SW480 (cell line): ENCODE measurements around the gene WDFY4.
A peak's percentile ranks its signal among the peaks of the same experiment; 100 is the strongest.

Experiments used
- DNase-seq: peaks from one replicate; pipeline ENCODE4 v3.0.0-alpha.2; 2016; ENCODE audit warnings: low spot score

Gene WDFY4

DNA sequence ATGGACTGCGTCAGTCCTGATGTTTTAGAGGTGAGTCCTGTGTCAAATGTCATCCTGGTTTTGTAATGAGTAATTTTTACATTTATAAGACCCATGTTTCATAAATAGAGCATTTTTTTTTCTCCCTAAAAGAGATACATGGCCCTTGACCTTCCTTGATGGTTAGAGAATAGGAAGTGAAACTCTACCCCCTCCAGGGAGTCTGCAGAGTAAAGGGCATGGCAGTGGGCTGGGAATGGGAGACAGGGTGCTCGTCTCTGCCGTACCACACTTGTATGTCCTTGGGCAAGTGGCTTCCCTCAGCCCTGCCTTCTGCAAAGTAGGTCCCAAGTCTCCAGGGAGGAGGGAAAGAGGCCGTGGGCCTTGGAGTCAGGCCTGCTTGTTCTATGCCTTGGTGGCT, 63.9 kb downstream of the WDFY4 start:
- DNase-seq = no peak

DNA sequence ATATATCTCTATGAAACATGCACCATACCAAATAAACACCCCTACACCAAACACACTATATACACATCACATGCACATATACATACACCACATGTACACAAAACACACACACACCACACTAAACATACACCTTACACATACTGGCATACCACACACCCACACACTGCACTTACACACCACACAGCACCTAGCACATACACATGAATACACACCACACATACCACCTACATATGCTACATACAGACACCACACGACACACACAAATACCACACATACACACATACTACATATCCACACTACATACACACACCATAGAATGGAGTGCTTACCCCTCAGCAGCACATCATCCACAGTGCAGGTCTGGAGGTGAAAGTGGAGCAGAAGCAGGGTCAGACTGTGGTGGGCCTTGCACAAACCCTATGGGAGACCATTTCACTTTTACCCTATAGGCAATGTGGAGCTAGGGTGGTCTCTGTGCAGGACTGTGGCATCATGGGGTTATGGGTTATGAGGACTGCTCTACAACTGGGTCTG, 64.6 kb downstream of the WDFY4 start:
- DNase-seq = no peak

DNA sequence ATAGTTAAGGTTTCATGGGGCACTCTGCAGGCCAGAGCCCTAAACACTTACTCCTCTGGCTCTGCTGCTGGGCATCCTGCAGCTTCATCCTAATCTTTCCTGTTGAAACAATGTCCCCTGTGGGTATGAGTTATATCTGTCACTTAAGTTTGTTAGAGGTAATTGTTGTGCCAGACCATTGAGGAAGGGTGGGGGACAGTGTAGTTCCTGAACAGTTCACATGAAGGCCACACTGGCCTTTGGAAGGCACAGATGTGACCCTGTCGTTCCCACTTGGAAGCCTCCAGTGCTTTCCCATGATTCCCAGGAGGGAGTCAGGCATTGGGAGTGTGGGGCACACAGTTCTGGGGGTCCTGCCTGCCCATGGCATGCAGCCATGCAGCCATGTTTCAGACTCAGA, 65.3 kb downstream of the WDFY4 start:
- DNase-seq = no peak

DNA sequence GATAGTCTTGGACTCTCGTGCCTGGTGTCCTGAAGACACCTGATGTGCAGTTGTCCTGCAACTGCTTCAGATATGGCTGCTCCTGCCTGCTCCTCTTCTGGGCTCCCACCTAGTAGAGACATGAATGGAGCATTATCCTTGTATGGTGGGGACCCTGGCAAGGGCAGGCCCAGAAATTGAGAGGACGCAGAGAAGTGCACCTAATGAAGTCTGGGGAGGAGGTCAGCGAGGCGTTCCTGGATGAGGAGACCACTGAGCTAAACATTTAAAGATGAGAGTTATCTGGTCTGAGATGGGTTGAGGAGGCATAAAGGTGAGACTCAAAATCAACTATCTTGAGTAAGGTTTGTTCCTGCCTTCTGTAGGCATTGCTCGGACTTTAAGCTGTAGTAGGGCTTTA, 66.3 kb downstream of the WDFY4 start:
- no peak for DNase-seq

DNA sequence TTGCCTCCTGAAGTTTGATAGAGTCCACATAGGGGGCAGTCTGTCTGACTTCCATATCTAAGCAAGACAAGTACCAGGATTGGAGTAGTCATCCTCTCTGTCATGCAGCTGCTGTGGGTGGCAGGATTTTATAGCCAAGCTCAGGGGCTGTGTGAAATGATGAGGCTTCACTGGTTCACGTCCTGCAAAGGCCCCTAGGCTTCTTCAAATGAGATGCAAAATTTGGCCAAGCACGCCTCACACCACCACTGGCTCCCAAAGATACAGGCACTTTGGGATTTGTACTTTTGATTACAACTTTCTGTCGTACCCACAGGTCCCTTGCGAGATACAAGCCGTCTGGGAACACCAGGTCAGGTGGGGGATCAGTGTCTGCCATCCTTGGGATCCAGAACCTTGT, 67.1 kb downstream of the WDFY4 start:
- no peak for DNase-seq

DNA sequence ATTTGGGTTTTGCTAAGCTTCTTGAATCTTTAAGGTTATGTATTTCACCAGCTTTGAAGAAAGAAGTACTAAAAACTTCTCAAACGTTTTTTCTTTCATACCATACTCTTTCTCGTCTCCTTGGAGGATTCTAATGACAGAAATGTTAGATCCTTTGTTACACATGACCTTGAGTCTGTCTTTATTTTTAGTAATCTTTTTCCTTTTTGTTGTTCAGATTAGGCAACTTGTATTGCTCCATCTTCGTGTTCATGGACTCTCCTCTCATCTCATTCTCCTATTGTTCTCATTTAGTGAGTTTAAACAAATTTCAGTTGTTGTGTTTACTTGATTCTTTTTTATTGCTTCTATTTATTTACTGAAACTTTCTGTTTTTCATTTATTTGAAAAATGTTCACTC, 73.7 kb downstream of the WDFY4 start:
- DNase-seq = no peak

DNA sequence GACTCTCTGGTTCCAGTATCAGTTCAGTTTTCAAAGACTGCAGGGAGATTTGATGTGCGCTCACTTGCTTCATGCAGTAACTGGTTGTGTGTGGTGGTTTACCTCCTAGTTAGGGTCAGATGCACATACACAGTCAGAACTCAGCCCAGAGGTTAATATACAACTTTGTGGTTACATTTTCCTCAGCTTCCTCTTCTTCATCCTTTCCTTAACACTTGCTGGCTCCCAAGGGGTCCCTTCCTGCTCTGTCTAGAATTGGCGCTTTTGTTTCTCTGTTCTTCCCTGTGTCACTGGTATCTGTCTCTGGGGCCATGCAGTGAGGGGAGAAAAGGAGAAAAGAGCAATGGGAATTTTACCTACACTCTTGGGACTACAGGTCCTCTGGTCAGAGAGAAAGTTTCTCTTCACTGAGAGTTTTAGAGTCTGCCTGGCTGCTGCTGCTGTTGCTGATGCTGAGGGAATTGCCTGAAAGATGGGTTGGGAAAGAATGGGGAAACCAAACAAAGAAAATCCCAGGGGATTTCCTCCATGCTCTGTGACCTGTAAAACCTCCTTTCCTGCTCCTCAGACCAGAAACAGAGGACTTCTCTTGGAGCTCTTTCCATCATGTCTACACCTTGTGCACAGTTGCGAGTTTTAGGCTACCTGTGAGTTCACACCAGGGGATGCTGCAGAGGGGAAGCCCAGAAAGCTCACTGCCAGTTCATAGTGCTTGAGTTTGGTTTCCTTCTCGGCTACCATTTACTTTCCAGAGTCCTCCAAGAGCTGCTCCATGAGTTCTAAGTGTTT, 74.6 kb downstream of the WDFY4 start:
- no peak for DNase-seq

DNA sequence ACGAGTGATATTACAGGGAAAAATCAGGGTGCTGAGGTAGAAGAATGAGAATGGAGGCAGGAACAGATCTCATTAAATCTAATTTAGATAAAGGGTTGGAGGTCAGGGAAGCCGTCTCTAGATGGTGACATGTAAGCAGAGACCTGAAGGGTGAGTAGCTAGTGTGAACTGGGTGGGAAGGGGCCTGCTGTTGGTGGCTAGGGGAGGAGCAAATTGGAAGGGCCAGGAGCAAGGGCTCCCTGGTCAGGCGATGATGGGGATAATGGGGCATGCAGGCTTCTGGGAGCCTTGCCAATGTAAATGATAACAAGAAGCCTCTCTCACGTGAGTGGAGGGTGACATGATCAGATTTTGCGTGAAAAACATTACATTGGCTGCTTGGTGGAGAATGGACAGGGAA, 76.3 kb downstream of the WDFY4 start:
- no peak for DNase-seq

DNA sequence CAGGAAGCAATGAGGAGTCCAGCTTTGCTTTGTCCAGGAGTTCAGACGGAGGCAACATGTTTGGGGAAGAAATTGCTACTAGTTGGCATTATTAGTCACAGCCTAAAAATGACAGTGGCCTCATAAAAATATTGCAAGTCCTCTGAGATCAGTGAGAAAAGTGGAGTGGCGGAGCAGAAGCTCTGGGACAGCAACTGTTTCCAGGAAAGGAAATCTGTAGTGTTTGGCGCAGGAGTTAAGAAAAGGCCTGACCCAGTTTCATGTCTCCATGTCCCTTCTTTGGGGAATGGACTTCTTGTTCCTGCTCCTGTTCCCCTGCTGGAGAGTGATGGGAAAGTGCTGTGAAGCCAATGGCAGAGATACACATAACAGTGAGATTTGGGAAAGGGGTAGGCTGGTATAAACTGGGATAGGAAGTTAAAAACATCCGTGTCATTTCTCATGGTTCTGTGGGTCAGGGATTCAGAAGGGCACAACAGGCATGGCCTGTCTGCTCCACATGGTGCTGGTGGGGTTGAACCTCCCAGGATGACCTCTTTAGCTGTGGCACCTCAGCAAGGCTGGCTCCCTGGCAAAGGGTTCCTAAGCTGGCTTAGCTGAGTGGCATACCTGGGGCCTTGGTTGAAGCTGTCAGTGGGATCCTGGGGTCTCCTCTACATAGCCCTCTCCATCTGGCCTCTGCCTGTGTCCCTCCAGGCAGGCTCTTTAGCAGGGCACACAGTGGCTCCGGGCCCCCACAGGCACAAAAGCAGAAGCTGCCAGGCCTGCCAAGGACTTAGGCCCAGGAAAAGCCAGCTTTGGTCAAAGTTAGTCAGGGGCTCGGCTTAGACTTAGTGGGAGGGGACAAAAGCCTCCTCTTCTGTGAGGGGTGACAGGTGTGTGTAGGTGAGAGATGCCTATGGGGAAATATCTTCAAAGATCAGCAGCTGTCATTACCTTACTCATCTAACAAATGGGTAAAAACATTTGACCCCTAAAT, 77.7 kb downstream of the WDFY4 start:
- DNase-seq = no peak

DNA sequence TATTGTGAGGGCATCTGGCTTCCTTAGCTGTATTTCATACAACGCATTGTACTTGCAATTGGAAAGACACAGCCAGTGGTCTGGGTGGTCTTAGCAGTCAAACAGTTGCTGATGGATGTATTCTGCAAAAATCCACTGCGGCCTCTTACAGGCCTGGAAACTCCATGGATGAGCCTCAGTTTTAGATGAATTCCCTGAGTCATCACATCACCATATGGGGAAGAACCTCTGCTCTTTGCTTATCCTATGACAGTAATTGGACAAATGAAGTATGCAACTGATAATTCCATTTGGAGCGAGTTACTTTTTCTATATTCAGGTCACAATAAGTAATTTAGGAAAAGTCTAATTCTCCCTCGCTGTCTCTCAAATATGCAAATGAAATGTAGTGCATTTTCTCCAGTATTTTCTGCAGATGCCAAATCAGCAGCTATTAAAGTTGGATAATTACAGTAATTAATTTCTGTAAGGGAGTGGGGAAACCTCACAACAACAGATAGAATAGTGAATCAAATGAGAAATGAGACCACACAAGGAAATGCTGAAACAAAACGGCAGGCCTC, 78.8 kb downstream of the WDFY4 start:
- no peak for DNase-seq

DNA sequence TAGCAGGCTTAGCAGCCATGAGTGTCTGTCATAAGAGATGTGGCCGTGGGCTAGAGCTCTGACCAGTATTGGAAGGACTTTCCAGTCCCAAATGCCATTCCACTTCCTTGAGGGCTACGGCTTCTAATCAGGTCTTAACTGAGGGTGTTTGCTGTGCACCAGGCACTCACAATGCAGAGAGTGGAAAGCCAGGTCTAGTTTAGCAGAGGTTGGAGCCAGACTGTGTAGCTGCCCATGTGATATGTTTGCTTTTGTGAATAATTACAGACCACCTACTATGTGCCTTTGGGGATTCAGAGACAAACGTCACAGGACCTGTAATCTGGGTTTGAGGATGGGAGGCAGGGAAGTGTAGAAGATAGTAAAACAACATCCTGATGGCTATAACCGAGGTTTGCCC, 79.8 kb downstream of the WDFY4 start:
- no peak for DNase-seq

DNA sequence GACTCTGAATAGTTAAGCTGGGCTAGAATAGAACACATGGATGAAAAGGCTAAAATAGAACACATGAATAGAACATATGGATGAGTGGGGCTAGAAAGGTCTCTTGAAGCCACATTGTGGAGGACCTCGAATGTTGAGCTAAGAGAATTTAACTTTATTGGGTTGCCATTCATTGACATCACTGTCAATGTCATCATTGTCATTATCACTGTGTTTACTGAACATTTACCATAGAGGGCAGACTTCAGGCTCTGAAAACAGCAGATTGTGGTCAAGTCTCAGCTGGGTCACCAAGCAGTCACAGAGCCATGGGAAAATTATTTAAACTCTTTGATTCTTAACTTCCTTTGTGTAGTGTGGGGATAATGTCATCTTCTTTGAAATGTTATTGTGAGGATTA, 80.4 kb downstream of the WDFY4 start:
- DNase-seq = peak; percentile 8

DNA sequence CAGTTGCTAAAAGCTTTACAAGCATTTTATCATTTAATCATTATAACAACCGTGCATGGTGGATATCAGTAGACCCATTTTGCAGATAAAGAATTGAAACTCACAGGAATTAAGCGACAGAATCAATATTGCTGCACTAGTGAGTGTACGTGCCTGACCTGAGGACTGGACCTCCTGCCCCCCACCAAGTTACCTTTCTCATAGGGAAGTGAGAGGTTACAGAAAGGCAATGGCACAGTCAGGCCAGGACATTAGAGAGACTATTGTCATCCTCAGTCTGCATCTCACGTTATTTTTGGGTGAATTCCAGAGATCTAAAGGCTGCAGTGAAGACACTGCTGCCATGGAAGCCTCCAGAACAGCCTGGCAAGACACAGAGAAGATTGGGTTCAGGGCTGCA, 80.9 kb downstream of the WDFY4 start:
- no peak for DNase-seq

DNA sequence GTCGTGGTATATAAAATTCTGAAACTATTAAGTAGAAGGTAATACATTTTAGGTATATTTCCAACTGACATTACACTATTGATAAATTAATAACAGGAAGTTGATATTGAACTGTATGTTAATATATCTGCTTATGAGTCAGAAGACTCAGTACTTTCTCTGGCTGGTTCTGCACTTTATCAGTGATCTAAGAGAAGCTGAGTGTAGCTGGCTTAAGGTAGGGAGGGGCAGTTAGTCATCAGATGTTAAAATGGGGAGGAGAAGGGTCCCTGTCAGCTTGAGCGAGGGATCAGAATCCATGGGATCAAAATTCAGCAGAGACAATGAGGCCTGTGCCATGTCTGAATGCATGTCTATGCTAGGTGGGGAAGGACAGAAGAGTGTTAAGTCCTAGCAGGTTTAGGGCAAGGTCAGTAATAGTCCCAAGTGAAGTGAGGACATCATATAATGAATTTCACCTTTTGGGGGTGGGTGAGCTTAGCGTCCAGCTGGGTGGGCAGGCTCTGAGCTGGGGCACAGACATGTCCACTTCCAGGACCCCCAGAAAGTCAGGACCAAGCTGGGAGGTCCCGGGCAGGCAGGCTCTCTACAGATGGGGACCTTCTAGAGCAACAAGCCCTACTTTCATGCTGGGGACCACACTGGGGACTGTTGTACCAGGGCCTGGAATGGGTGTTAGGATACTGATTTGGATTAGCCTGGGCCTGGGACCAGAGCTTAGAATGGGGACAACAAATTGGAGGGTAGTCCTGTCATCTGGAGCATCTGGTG, 82.9 kb downstream of the WDFY4 start:
- no peak for DNase-seq

DNA sequence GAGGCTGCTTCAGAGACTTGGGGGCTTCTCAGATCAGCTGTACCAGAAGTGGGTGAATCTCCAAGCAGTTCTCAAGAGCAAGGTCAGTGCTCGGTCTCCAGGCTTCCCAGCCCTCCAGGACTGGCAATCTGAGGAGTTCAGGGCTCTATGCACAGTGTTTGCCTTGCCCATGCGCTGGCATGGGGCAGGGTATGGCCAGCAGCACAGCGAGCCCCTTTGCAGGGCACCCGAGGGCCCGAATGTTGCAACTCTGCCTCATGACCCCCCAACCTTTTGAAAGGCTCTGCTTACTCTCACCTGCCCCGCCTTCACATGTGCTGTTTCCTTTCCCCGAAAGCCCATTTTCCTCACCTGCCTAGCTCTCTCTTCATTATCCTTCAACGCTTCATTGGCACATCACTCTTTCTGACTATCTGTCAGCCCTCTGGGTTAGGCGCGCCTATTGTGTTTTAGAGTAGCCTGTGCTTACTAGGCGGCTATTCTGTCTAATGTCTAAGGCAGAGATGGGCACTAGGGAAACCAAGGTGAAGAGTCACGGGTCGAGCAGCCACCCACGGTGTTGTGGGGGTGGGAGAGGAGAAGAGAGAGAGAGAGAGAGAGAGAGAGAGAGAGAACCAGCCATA, 83.6 kb downstream of the WDFY4 start:
- DNase-seq = no peak

DNA sequence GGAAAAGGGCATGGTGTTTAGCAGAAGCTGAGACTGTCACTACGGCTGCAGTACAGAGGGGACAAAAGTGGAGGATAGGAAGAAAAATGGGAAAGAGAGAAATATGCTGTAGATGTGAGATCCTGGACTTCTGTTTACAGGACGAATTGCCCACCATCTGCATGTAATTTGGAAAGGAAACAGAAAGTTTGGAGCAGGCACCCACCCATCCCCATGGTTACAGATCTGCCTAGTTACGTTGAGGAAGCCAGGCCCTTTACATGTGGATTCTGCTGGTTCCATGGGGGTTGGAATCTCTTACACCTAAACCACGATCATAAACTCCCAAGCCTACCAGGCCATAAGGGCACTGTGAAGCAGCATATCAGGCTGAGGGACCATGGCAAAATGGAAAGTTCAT, 84.3 kb downstream of the WDFY4 start:
- DNase-seq = no peak

DNA sequence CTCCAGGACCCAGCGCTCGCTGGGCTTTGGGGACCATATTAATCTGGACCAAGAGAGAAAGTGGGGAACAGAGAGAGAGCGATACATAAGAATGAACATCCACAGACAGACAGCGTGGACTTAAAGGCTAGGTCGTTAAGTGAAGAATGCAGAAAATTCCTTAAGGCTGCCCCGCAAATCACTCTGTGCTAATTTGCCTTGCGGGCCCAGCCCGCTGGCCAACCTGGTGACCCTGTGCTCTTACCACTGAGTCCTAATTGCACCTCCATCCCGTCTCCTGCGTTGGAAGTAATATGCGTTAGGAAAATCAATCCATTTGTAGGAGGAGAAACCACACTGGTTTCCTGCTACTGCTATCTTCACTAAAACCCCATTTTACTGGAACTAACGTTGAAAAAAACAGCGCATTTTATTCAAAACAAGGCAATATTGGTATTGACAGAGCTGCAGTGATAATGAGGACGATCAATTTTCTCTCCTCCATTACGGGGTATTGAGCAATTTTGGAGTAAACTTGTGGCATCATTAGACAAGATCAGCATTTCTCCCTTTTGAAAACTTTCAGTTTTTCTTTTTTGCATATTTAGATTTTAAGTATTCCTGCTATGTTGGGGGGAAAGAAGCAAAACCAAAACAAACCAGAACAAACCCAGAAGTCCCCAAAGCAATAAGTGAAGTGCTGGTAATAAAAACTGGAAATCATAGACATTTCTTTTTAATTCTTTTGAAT, 85.2 kb downstream of the WDFY4 start:
- no peak for DNase-seq

DNA sequence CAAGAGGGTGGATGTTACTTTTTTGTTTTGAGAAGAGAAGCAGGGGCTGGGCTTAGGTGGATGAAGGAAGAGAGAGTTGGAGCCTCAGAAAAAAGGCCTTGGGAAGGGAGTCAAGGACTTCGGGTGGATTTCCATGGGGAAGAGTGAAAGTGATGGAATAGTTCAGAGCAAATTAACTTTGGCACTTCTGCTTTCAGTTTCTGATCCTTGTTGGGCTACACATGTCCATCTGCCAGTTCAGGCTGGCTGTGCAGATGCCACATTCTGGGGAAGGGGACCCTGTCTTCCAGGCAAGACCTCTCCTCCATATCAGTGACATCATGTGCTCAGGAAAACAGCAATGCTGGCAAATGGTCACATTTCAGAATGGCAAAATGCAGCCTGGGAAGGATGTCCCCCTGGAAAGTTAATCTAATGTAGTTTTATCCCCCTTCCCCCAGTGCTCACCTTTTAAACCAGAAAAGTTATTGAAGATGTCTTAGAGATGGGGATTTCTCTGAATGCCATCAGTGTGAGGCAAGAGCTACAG, 86.0 kb downstream of the WDFY4 start:
- no peak for DNase-seq

DNA sequence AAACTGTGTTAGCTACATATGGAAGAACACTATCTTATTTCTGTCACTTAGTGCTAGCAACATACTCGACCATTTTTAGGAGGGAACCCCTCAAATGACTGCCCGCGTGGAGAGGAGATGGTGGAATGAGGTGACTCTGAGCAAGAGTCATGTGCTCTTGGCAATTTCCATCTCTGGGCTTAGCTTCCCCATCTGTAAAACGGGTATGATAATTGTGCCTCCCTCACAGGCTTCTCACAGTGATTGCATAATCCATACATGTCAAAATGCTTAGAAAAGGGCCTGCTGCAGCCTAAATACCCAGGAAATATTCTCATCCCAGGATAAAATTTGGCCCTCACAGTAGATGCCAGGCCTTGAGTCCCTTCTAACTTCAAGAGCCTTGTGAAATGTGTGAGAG, 86.6 kb downstream of the WDFY4 start:
- no peak for DNase-seq

DNA sequence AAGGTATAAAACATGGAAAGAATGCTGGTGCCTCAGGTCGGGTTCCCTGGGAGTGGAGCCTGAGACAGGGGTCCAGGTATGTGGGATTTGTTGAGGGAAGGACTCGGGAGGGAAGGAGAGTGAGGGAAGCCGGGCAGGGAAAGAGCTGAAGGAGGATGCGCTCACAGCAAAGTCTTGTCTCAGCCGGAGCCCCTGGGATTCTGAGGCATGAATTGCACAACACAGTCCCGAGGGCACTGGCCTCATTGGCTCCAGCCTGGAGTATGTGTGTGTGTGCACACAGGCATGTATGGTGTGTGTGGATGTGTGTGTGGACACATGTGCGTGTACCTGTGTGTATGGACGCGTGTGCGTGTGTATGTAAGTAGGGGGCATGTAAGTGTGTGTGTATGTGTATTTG, 87.4 kb downstream of the WDFY4 start:
- DNase-seq = no peak

DNA sequence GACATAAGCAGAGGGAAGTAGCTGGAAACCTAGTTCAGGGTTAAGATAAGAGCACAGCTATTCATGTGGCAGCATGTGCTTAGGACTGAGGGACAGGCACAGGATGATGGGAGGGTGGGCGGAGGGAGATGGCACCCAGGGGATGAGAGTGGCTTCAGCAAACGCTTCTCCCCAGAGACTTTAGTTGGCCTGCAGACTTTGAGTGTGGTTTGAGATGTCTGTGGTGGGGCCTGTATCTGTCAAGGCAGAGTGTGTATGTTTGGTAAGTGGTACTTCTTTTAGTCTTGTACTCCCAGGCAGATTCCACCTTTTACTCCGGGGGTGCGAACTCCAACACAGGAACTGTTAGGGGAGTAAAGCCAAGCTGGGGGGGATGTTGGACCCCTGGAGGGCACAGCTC, 88.9 kb downstream of the WDFY4 start:
- no peak for DNase-seq
